IMR-90 (cell line): ENCODE data around the gene STK10. TPM values are rescaled to one million over a fixed set of nuclear protein-coding genes. Genes with fewer than 3 reads are reported as not detected.

Experiments used
- ATAC-seq: fragments of 200-7000 bp; cut with Tn5 transposase; 2 replicates; pipeline ENCODE4 v1.9.1; 2020; ENCODE audit warnings: low read depth, mild to moderate bottlenecking, moderate library complexity
- BruUV-seq: library from RNA; stranded (reverse); fragments of 400-500 nt; replicated peaks from 2 replicates; lab custom pipeline; 2021; lab: Mats Ljungman, UMichigan
- CTCF ChIA-PET: fragments of 300-600 bp; formaldehyde crosslinking; extraction: SDS; loops from one replicate; lab custom pipeline; 2021; ENCODE audit warnings: antibody characterized with exemption; lab: Yijun Ruan, JAX
- POLR2A ChIA-PET: fragments of 300-600 bp; sonication (Branson Sonifier 250); formaldehyde crosslinking; loops from one replicate; lab custom pipeline; 2022; ENCODE audit warnings: antibody characterized with exemption; ENCODE audit not compliant: unreplicated experiment; lab: Charles Lee
- DNase-seq: peaks from one replicate; pipeline ENCODE4 v3.0.0; 2013
- H2AFZ ChIP-seq: replicated peaks from 2 replicates; pipeline ENCODE3; 2013; ENCODE audit warnings: low read length, mild to moderate bottlenecking; ENCODE audit not compliant: poor library complexity
- H2AK5ac ChIP-seq: 2 replicates; pipeline ENCODE4 v1.6.1; 2013; ENCODE audit warnings: low read depth, low read length, inconsistent platforms
- H2AK9ac ChIP-seq: replicated peaks from 2 replicates; pipeline ENCODE3; 2013; ENCODE audit warnings: mild to moderate bottlenecking, low read depth, low read length, moderate library complexity; ENCODE audit not compliant: poor library complexity
- H2BK120ac ChIP-seq: 2 replicates; pipeline ENCODE4 v1.6.1; 2013; ENCODE audit warnings: low read depth, low read length, inconsistent platforms
- H2BK15ac ChIP-seq: 3 replicates; pipeline ENCODE4 v1.6.1; 2013; ENCODE audit warnings: low read depth, low read length, inconsistent platforms
- H2BK20ac ChIP-seq: 2 replicates; pipeline ENCODE4 v1.6.1; 2013; ENCODE audit warnings: low read depth, mild to moderate bottlenecking, inconsistent platforms, low read length, moderate library complexity
- H2BK5ac ChIP-seq: 2 replicates; pipeline ENCODE4 v1.6.1; 2013; ENCODE audit warnings: mild to moderate bottlenecking, low read depth, low read length, inconsistent platforms; ENCODE audit not compliant: poor library complexity, severe bottlenecking
- H3K14ac ChIP-seq: replicated peaks from 2 replicates; pipeline ENCODE4 v1.6.1; 2013; ENCODE audit warnings: low read depth, low read length, inconsistent platforms
- H3K18ac ChIP-seq: 2 replicates; pipeline ENCODE4 v1.6.1; 2013; ENCODE audit warnings: low read depth, low read length, control low read depth
- H3K23ac ChIP-seq: 2 replicates; pipeline ENCODE4 v1.6.1; 2013; ENCODE audit warnings: low read depth, low read length, inconsistent platforms
- H3K27ac ChIP-seq: 2 replicates; pipeline ENCODE4 v1.5.1; 2013; ENCODE audit warnings: mild to moderate bottlenecking, control low read depth, low read length; ENCODE audit not compliant: insufficient read depth
- H3K27me3 ChIP-seq: 2 replicates; pipeline ENCODE4 v1.6.1; 2013; ENCODE audit warnings: low read length; ENCODE audit not compliant: control insufficient read depth, insufficient read depth
- H3K36me3 ChIP-seq: 2 replicates; pipeline ENCODE4 v1.6.1; 2013; ENCODE audit warnings: low read length, mixed read lengths; ENCODE audit not compliant: control insufficient read depth, insufficient read depth
- H3K4ac ChIP-seq: 2 replicates; pipeline ENCODE4 v1.6.1; 2013; ENCODE audit warnings: low read depth, low read length, inconsistent platforms
- H3K4me1 ChIP-seq: 2 replicates; pipeline ENCODE4 v1.6.1; 2013; ENCODE audit warnings: low read length, mixed read lengths; ENCODE audit not compliant: control insufficient read depth, insufficient read depth
- H3K4me2 ChIP-seq: 2 replicates; pipeline ENCODE4 v1.6.1; 2013; ENCODE audit warnings: low read depth, mild to moderate bottlenecking, control low read depth, low read length, moderate library complexity
- H3K4me3 ChIP-seq: 2 replicates; pipeline ENCODE4 v1.5.1; 2013; ENCODE audit warnings: low read depth, mild to moderate bottlenecking, control low read depth, low read length, moderate library complexity; ENCODE audit not compliant: insufficient read depth
- H3K56ac ChIP-seq: 2 replicates; pipeline ENCODE4 v1.6.1; 2013; ENCODE audit warnings: low read length, inconsistent platforms; ENCODE audit not compliant: insufficient read depth; ENCODE audit errors: extremely low read depth
- H3K79me1 ChIP-seq, 2 experiments: 2 replicates each; pipeline ENCODE4 v1.6.1; 2013; ENCODE audit warnings: low read length in 2 of 2, inconsistent platforms in 1 of 2, low read depth in 1 of 2
- H3K9ac ChIP-seq: 2 replicates; pipeline ENCODE4 v1.6.1; 2013; ENCODE audit warnings: low read depth, low read length, control low read depth
- H3K9me1 ChIP-seq: 2 replicates; pipeline ENCODE4 v1.6.1; 2013; ENCODE audit warnings: low read length, inconsistent platforms; ENCODE audit not compliant: insufficient read depth
- H3K9me3 ChIP-seq: 2 replicates; pipeline ENCODE4 v1.6.1; 2013; ENCODE audit warnings: low read length; ENCODE audit not compliant: control insufficient read depth, insufficient read depth
- H4K20me1 ChIP-seq: 2 replicates; pipeline ENCODE4 v1.6.1; 2013; ENCODE audit warnings: low read length, inconsistent platforms; ENCODE audit not compliant: insufficient read depth
- H4K5ac ChIP-seq: 2 replicates; pipeline ENCODE4 v1.6.1; 2013; ENCODE audit warnings: mild to moderate bottlenecking, low read depth, low read length, control low read depth
- H4K8ac ChIP-seq, 2 experiments: 2 replicates each; pipeline ENCODE4 v1.6.1; 2013; ENCODE audit warnings: low read depth in 2 of 2, low read length in 2 of 2, control low read depth in 1 of 2, inconsistent platforms in 1 of 2
- H4K91ac ChIP-seq: 2 replicates; pipeline ENCODE4 v1.6.1; 2013; ENCODE audit warnings: low read depth, low read length, inconsistent platforms; ENCODE audit not compliant: insufficient read depth
- BHLHE40 ChIP-seq: fragments of 150-350 bp; IDR thresholded peaks from 2 replicates; pipeline ENCODE4 v1.6.1; 2016; ENCODE audit warnings: mild to moderate bottlenecking, low read depth, low read length
- CHD1 ChIP-seq: IDR thresholded peaks from 2 replicates; pipeline ENCODE4 v1.6.1; 2012; ENCODE audit warnings: low read depth, low read length, improper control_type of control experiment
- POLR2A ChIP-seq: IDR thresholded peaks from 2 replicates; pipeline ENCODE4 v1.6.1; 2012; ENCODE audit warnings: mild to moderate bottlenecking, low read depth, low read length
- SMC3 ChIP-seq: fragments of 150-350 bp; IDR thresholded peaks from 2 replicates; pipeline ENCODE4 v1.6.1; 2016; ENCODE audit warnings: low read depth, mild to moderate bottlenecking, antibody characterized with exemption, low read length, moderate library complexity
- WGBS, 2 experiments: methylation state at CpG; one replicate each; pipeline versions ENCODE4 v1.1.5 to v1.1.7; 2013; ENCODE audit warnings: missing lambda C conversion rate in 2 of 2; ENCODE audit not compliant: insufficient read length in 1 of 2; ENCODE audit errors: extremely low coverage in 2 of 2; 5-methylcytosine and 5-hydroxymethylcytosine counted together
- dilution Hi-C: fragments of 300-500 bp; cut with HindIII; formaldehyde crosslinking; loops from one replicate; pipeline ENCODE4 v1.14.3; 2018; ENCODE audit warnings: low sequenced_read_pairs; ENCODE audit not compliant: unreplicated experiment
- in situ Hi-C: fragments of 300-500 bp; cut with MboI; formaldehyde crosslinking; loops from 3 replicates; pipeline ENCODE4 v1.14.3; 2019; ENCODE audit warnings: low sequenced_read_pairs, inconsistent platforms, mixed read lengths
- intact Hi-C: fragments of 100-400 bp; cut with micrococcal nuclease; formaldehyde crosslinking; loops from 2 replicates; pipeline ENCODE4 v1.10.0; 2022
- polyA plus RNA-seq, 3 experiments: library from polyadenylated mRNA; depleted of rRNA; stranded (reverse); fragments of >200 nt; gene quantifications; 2 replicates each; pipeline ENCODE4 v1.2.3, GENCODE V29; 2012; ENCODE audit warnings: low replicate concordance in 1 of 3
- total RNA-seq: library from RNA; depleted of rRNA; stranded (reverse); fragments of >200 nt; gene quantifications from 2 replicates; pipeline ENCODE4 v1.2.3, GENCODE V29; 2012

STK10 gene
- total and polyA plus RNA-seq, 2 of the 4 experiments (the other 2 are of a cell fraction): 15.4 to 18.5 TPM

DNA sequence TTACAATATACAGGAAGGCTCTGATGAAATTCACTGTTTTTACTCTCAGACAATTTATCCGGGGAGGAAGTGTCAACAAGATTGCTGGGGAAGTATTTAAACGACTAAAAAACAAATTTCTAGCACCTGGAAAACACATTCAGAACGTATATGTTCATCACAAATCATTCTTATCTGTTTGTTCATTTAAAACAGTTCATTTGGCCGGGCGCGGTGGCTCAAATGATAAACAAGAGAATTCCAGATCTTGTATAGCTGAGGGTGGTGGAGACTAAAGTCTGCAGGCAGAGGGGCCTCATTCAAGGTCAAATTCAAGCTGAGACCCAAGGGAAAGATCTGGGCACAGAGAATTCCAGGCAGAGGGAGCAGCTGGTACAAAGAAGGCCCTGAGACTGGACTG is 90.0 kb downstream of the STK10 start:
- Histone ChIP-seq H2AK9ac (no peak overlapping the region), H2AK5ac (peak overlapping the region; percentile 12; the same call in 1 of the 2 replicates), H4K20me1 (peaks cover 4% of the 10 kb centered on the region; the same call in 1 of the 2 replicates), H3K4ac (peak overlapping the region; percentile 54), H4K8ac (peak overlapping the region in 1 of 2 experiments; percentile 59; a peak in 1 of 4 replicates), H3K4me1 (peaks cover 21% of the 10 kb centered on the region), H3K23ac (peak overlapping the region; percentile 76; the same call in 1 of the 2 replicates), H3K14ac (peak overlapping the region; percentile 30), H2AFZ (no peak overlapping the region), H2BK20ac (peak overlapping the region; percentile 34), H3K9me1 (peaks cover 25% of the 10 kb centered on the region), H3K56ac (no peak overlapping the region), H3K4me2 (peak overlapping the region; percentile 81), H2BK120ac (peak overlapping the region; percentile 12; the same call in 1 of the 2 replicates), H3K9ac (no peak overlapping the region), H2BK5ac (peak overlapping the region; percentile 43), H3K4me3 (no peak overlapping the region), H3K79me1 (peaks cover 13 to 38% of the 10 kb centered on the region in 2 experiments; a peak in 3 of 4 replicates), H4K91ac (peak overlapping the region; percentile 65), H3K36me3 (peaks cover 13% of the 10 kb centered on the region), H2BK15ac (0 out of 3 replicates have a peak overlapping the region, but pooled peaks have one; percentile 4), H3K27ac (peak overlapping the region; percentile 82), H3K18ac (peak overlapping the region; percentile 80), H4K5ac (peak overlapping the region; percentile 61; the same call in 1 of the 2 replicates), H3K9me3 (no peaks in the 10 kb centered on the region), H3K27me3 (no peaks in the 10 kb centered on the region)
- CTCF ChIA-PET: interaction anchor here (0.6 kb wide), 1 partner anchor 45 kb away, joined by 3 read pairs; no protein-coding TSS in a partner anchor
- WGBS, 2 experiments: no CpG with 5 or more reads among the region's 6 CpGs
- intact Hi-C loops (no loop called here), in situ Hi-C loops (no loop called here), dilution Hi-C loops (no loop called here)
- no peak for DNase-seq
- BruUV-seq: no TSS peak
- no peak for ATAC-seq
- TF ChIP-seq POLR2A (no peak), BHLHE40 (no peak), SMC3 (no peak), CHD1 (no peak)
- POLR2A ChIA-PET: interaction anchor here (0.6 kb wide), 1 partner anchor 673 kb away, joined by 6 read pairs; no protein-coding TSS in a partner anchor
